Loucy (cell line): Measurements from ENCODE around the gene HADHA.

Experiments used
- CTCF ChIP-seq: fragments of 200-600 bp; sonication (generic); conservative IDR thresholded peaks from 2 replicates; pipeline ENCODE4 v1.5.1; 2014; ENCODE audit warnings: mild to moderate bottlenecking, antibody characterized with exemption, low read length
- EZH2phosphoT487 ChIP-seq: fragments of 200-600 bp; IDR thresholded peaks from 2 replicates; pipeline ENCODE4 v1.6.1; 2018; ENCODE audit warnings: antibody characterized with exemption, mild to moderate bottlenecking, moderate library complexity, borderline replicate concordance

- peak; percentile 32; the same call in 1 of the 2 replicates for TF ChIP-seq CTCF
- TF ChIP-seq EZH2phosphoT487 = no peak
Observed at GRCh38 chr2:26235089-26235488, 9.3 kb downstream of the HADHA start.
